Endometrial microvascular endothelial cells (primary cell): Measurements from ENCODE around the gene TUBGCP6. TPM values are rescaled to one million over a fixed set of nuclear protein-coding genes. Genes with fewer than 3 reads are reported as not detected.

Source experiments
- in situ Hi-C: cut with HindIII; loops from 2 replicates; pipeline ENCODE4 v1.10.0; 2017; ENCODE audit warnings: low sequenced_read_pairs, low pct_unique_long_range_greater_than_20kb; ENCODE audit errors: inconsistent ontology term
- total RNA-seq: library from RNA; depleted of rRNA; stranded (reverse); fragments of >200 nt; gene quantifications from one replicate; pipeline ENCODE4 v1.2.3, GENCODE V29; 2015; ENCODE audit errors: inconsistent ontology term

TUBGCP6 gene, protein sequence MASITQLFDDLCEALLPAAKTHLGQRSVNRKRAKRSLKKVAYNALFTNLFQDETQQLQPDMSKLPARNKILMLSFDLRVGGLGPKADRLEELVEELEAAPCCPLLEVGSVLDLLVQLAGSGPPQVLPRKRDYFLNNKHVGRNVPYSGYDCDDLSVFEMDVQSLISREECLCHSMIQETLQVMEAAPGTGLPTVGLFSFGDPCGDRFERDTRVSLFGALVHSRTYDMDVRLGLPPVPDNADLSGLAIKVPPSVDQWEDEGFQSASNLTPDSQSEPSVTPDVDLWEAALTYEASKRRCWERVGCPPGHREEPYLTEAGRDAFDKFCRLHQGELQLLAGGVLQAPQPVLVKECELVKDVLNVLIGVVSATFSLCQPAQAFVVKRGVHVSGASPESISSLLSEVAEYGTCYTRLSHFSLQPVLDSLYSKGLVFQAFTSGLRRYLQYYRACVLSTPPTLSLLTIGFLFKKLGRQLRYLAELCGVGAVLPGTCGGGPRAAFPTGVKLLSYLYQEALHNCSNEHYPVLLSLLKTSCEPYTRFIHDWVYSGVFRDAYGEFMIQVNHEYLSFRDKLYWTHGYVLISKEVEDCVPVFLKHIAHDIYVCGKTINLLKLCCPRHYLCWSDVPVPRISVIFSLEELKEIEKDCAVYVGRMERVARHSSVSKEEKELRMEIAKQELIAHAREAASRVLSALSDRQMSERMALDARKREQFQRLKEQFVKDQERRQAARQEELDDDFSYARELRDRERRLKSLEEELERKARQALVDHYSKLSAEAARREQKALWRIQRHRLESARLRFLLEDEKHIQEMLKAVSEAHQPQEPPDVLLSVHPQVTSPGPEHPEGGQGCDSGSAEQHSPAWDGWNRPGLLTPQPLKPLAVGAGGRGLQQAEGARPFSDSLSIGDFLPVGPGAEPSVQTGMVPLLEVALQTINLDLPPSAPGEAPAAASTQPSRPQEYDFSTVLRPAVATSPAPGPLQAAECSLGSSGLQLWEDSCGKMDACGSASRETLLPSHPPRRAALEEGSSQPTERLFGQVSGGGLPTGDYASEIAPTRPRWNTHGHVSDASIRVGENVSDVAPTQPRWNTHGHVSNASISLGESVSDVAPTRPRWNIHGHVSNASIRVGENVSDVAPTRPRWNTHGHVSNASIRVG (N-terminal part only)
- 33.2 TPM for total RNA-seq

DNA sequence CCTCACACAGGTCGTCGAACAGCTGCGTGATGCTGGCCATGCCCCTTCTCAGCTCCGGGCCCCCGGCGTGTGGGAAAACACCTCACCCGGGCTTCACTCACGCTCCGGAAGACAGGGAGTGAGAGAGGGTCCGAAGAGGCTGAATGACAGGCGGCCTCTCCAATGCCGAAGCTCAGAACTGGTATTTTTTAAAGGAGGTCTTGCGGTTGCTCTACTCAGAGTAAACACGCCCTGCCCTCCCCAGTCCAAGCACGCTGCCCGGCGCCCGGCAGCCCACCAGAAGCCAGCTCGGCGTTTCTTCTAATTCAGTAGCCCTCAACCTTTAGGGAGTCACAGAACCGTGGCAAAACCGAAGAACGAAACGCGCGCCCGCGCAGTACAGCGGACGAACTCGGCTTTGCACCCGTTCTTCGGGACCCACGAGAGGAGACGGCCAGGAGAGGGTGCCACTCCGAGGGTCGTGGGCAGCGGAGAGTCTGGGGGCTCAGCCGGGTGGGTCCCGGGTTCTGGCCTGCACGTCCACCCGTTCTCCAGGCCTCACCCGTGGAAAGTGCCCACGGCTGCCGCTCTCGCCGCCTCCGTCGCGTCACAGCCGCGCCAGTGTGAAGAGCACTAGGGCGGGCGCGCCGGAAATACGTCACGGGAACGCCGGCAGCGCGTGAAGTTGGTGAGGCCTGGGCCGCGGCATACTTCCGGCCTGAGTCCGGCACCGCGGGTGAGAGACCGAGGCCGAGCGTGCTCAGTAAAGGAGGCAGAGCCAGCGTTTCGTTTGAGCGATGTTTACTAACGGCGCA lies at the start of gene TUBGCP6:
TSS of gene TUBGCP6 (minus strand) at position 604 of the 794 bp plus-strand sequence. CDS start at position 40, 564 bp downstream.
- in situ Hi-C loops: no loop called here

DNA sequence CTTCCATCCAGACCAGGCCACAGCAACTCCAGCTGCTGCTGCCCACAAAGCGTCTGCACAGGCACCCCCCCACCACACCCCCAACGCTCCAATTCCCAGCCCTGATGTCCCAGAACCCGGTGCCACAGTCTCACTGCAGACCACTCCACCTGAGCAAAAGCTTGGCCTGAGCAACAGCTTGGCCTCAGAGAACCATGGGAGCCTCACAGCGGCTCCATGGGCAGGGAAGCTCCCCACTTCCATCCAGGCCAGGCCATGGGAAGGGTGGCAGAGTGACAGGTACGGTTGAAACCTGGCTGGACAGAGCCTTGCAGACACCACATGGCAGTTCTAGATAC lies 49.5 kb upstream of the TUBGCP6 start:
- in situ Hi-C loops: no loop called here

DNA sequence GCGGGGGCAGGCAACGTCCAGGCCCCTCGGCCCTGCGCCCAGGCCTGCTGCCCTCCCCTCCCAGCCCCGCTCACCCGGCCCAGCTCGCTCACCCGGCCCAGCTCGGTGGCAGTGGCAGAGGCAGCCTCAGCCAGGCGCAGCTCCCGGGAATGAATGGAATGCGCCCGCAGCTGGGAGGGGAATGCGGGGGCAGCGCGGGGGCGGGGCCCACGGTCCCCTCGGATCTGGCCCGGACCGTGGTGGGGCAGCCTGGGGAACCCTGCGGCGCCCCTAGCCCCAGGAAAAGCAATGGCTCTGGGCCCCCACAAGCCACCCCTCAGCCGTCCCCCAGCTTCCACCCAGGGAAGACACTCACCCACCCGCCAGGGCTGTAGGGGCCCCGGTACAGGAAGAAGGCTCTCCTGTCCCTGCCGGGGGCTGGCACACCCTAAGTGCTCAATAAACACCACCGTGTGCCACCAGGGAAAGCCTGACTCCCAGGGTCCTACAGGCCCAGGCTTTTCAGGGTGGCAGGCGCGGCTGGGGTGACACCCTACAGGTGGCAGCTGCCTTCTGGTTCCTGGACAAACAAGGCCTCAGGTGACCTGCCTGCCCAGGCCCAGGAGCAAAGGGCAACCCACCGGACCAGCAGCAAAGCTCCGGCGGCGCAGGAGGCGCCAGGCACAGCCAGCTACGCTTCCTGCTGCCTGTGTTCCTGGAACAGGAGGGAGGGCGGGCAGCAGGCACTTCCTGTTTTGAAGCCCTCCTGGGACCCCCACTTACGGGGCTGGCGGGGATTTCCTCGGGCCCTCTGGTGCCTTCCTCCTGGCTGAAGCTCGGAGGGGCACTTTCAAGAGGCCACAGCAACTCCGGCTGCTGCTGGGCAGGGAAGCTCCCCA lies 48.9 kb upstream of the TUBGCP6 start:
- in situ Hi-C loops: no loop called here

DNA sequence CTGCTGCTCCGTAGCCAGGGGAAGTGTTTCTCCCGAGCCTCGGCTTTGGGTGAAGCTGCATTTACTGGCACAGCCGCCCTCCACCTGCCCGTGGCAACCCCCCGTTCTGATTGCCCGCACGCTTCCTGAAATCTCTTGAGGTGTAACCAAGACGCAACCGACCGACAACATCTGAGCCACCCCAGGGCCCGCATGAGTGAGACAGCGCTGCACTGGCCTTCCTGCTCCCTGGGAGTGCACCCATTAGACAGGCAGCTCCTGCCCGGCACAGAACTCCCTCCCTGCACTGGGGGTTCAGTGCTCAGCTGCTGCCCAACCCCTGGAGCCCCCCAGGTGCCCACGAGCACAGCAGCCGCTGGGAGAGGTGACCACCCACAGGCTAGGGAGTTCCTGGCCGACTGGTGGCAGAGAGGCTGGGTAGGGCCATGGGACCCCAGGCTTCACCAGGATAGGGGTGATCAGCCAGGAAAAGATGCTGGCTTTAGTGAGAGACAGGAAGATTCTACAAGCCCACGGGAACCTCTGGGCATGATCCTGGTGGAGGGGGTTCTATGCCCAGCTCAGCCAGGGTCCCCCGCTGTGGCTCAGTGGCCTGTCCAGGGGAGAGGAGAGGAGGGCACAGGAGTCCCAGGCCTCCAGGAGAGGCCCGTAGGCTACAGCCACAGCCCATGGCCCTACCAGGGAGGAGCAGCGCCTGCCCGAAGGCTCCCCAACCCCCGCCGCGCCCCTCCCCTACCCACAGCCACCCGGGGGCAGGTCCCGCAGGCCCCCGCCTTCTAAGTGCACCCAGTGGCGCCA lies 48.0 kb upstream of the TUBGCP6 start:
- in situ Hi-C loops: no loop called here

DNA sequence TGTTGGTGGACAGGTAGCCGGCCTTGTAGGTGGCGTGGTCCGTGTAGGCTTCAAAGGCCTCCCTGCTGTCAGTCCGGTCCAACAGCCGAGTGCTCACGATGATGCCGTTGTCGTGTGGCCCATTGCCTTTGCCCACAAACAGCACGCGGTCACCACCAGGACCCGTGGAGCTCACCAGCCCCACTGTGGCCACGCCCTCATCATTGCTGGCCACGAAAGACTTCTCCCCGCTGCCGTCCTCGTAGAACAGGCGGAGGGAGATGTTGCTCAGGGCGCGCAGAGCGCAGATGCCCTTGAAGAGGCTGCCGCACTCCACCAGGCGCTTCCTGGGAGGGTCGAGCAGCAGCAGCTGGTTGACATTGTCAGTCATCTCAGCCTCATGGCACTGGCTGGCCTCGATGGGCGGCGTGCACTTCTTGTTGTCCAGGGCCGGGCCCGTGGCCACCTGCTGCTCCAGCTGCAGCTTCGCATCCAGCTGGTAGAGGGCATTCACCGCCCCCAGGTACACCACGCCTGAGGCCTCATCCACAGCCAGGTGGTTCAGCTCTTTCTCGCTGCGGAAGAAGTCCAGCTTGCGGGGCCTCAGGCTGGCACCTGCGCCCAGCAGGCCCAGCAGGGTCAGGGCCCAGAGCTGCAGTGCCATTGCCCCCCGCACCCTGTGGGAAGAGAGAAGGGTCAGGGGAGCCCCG lies 45.3 kb upstream of the TUBGCP6 start:
- in situ Hi-C loops: no loop called here

DNA sequence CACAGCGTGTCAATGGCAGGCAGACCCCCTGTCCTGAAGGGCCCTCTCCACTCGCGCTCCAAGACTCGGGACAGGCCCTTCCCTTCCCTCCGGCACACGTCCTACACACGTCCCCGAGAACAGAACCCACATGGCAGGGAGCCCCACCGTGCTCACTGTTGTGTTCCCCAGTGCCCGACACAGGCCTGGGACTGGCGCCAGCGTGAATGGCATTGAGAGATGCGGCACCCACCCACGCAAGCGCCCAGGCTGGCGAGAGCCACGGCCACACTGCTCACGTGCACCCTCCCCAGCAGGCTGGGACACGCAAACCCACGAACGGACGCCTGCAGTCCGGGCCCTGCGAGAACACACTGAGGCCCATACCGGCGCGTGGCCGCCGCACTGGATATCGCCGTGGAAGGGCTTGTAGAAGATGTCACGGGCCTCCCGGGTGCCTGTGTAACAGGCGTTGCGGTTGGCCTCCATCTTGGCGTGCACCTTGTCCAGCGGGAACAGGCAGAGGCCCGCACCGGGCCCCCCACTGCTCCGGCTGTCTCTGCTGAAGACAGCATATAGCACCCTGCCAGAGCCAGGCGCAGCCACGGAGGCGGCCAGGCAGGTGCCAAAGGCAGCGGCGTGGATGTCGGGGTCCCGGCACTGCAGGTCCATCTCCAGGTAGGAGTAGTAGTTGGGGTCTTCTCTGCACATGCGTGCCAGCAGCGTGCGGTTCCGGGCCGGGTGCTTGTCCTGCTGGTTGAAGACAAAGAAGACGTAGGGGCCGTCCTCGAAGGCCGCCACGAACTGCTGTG lies 44.5 kb upstream of the TUBGCP6 start:
- in situ Hi-C loops: no loop called here

DNA sequence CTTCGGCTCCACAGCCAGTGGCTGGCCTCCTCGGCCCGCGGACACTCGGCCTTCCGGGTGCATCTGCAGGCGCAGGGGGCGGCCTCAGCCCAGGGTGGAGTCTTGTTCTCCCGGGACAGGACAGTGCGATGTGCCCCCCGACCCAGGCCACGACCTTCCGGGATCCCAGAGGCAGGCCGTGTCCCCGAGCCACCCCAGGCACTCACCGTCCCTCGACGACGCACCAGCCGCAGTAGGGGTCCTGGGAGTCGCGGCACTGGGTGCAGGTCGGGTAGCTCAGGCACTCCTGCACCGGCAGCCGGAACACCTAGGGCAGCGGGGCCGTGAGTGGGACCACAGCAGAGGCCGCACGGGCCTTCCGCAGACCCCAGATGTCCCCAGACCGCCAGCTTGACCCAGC lies 42.9 kb upstream of the TUBGCP6 start:
- in situ Hi-C loops: no loop called here

DNA sequence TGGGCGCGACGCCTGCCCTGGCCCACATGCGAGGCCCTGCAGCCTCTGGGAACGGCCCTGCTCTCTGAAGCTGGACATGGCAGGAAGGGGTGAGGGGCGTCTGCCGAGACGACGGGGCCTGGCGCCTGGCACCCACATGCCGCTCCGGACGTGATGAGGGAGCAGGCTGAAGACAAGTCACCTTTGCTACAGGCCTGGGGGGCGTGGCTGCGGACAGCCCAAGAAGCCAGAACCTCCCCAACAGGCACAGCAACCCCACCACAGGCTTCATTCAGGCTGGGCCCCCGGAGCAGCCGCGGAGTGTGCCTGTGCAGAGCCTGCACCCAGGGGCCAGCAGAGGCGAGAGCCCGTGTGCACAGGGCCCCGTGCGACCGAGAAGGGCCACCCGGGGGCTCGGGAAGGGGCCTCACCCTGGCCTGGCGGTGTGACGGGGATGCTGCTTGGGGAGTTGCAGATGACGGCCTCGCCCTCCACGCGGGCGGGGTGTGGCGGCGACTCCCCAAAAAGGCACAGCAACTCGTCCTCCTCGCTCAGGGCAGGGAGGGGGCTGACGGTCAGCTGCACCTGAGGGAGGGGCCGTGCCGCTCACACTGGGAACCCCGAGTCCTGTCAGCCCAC lies 42.0 kb upstream of the TUBGCP6 start:
- in situ Hi-C loops: no loop called here

DNA sequence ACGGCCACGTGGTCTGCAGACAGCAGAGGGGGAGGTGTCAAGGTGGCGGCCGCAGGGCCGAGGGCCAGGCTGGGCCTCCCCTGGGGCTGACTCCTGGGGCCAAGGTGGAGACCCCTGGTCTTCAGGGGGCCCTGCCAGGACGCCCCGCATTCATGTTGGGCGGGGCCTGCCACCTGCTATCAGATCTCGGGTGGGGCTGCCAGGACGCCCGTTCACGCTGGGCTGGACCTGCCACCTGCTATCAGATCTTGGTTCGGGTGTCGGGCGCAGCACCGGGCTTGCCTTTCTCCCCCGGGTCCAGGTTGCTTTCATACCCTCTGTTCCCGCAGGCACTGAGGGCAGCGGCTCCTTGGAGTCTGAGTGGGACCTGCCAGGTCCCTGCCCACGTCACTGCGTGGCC lies 41.5 kb upstream of the TUBGCP6 start:
- in situ Hi-C loops: no loop called here

DNA sequence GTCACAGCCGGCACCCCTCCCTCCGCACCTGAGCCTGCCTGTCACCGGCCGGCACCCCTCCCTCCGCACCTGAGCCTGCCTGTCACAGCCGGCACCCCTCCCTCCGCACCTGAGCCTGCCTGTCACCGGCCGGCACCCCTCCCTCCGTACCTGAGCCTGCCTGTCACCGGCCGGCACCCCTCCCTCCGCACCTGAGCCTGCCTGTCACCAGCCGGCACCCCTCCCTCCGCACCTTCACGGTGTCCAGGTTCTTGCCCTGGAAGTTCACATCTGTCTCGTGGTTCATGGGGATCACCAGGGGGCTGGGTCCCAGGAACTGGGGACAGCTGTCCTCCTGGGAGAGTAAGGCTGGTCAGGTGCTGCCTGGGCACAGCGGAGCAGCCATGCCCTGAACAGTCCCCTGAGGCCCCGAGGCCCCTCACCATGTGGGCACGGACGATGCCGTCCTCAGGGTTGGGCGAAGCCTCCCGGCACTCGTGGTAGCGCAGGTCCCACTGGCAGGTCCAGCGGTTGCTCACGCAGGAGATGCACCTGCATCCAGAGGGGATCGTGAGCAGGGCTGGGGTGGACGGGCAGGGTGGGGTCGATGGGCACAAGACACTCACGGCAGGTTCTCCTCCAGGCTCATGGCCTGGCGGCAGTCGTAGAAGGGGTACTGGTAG lies 40.9 kb upstream of the TUBGCP6 start:
- in situ Hi-C loops: no loop called here

DNA sequence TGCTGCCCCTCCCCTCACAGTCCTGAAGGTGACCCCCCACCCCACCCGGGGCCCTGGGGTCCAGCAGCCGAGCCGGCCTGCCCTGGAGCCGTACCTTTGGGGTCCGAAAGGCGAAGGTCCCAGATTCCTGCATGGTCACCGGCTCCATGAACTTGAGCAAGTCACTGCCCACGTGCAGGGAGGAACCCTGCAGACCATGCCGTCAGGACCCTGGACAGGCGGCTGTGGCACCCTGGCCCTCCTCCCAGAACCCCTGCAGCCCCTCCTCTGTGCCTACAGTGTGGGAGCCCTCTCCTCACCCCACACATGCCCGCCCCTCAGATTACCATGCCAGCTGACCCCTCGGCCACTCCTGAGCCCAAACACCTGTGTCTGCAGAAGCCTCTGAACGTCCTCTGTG lies 39.7 kb upstream of the TUBGCP6 start:
- in situ Hi-C loops: no loop called here

DNA sequence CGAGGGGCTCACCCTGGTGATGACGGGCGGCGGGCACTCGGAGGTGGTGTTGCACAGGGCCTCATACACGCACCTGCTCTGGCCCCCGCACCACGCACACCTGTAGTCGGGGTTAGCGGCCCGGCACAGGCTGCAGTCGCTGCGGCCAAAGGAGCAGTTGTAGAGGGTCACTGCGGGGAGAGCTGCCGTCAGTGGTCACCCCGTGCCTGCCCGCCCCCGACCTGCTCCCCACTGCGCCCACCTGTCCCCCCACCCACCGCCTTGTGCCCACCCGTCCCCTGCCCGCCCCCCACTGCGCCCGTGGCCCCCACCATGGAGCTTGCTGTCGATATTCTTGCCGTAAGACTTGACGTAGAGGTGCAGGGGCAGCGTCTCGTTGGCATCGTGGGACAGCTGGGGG lies 39.0 kb upstream of the TUBGCP6 start:
- in situ Hi-C loops: no loop called here

DNA sequence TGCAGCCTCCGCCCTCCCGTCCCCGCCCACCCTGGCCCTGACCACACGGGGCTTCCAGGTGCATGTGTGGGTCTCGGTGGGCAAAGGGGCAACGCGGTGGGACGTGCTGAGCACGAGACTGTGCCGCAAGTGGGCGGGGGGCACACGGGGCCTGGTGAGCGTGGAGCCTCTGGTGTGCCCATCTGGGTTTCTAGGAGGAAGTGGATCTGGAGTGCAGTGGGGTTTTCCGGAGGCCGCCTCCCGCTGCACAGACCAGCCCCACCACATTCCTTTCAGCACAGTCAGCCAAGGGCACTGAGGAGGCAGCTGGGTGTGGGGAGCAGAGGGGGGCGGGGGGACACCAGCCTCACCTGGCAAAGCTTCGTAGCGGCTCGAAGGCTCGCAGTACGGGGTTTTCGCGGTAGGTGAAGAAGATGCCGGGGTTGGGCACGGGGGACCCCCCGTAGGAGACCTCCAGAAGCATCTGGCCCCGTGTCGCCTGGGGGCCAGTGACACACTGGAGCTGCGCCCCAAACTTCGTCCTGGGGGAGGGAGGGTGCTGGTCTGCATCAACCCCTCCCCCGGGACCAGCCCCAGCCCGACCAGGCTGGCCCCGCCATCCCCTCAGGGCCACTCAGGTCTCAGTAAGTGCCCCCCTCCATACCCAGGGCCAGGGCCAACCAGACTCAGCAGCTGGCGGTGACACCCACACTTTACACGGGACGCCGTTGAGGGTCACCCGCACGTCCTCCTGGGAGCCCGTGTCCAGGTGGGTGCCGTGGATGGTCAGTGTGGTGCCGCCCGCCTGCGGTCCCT lies 37.7 kb upstream of the TUBGCP6 start:
- in situ Hi-C loops: no loop called here

DNA sequence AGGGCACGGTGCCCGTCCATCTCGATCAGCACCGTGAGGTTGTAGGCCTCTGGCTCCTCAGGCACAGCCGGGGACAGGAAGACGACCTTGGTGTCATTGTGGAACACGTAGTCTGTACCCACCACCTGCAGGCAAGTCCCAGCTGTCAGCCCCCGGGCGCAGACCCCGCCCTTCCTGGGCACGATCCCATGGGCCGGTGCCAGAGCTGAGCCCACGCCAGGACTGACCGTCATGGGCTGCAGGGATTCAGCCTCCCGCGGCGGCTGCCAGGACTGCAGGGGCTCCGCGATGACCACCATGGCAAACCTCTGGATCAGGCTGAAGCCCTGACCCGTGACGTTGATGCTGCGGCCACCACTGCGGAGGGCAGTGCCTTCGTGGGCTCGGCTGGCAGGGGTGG lies 37.1 kb upstream of the TUBGCP6 start:
- in situ Hi-C loops: no loop called here
